IPS-18c (cell line): Measurements from ENCODE around the gene EXD2.
"Not testable (repeated sequence)": the region's sequence is repeated elsewhere in the genome, so short reads cannot be mapped to it uniquely, and the experiment has no call there.

Experiments used
- H3K4me3 ChIP-seq: 2 replicates; pipeline ENCODE4 v1.7.0; 2013; ENCODE audit warnings: low read depth, mild to moderate bottlenecking, low read length, moderate library complexity; ENCODE audit not compliant: insufficient read depth
- H3K9me3 ChIP-seq: one replicate; pipeline ENCODE4 v1.6.1; 2013; ENCODE audit warnings: mild to moderate bottlenecking, low read length, moderate library complexity; ENCODE audit not compliant: control insufficient read depth, insufficient read depth

The EXD2 gene

GRCh38 chr14:69263364-69263763 lies 72.1 kb downstream of the EXD2 start:
- no peaks in the 10 kb centered on the region for H3K9me3 ChIP-seq
- H3K4me3 ChIP-seq, result no peak overlapping the region

DNA sequence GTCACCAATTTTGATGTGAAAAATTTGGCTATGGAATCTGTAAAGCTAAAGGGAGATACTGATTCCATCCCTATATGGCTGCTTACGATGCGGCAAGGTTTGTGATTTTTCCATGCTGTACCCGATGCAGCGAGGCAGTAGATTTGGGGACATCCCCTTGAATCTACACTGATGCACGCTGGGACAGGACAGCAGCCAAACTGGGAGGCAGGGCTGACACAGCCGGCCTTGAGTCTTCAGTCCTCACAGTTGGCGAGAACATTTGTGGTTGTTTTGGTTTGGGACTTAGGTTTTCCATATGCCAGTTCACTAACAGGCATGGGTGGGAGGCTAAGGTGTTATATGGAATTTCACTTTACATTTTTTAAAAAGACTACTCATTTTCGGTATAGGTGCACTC lies 72.5 kb downstream of the EXD2 start:
- Histone ChIP-seq H3K9me3 (no peaks in the 10 kb centered on the region), H3K4me3 (no peak overlapping the region)

DNA sequence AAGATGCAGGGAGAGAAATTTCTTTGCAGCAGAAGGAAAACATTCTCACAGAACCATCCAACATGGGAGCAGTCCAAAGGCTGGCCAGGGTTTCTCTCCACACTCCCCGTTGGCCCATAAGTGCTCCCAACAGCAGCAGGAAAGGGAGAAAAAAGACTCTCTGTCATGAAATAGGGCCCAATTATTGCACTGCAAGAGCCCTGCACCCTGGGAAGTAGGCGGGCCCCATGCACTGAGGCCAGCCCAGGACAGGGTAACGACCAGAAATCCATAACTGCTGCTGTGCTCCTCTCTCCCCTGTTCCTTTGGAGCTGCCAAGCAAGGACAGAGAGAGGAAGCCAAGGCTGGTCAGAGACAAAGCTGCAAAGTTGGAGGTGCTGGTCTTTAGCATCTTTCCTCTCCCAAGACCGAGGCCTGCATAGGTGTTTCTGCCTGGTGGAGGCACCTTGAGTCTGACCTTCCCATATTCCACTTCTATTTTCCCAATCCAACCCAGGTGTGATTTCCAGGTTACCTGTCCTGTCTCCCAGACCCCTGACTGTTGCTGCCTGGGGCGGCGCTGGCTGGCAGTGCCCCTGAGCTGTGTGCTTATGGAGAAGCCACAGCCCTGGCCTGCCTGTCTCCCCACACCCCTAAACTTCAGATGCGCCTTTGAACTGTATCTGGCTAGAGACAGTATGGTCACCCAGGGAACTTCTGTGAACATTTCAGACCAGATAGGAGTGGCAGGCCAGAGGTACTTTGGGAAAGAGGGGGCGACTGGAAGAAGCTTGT lies 75.5 kb downstream of the EXD2 start:
- H3K9me3 ChIP-seq, result no peaks in the 10 kb centered on the region
- H3K4me3 ChIP-seq, result no peak overlapping the region

- no peak overlapping the region for H3K4me3 ChIP-seq
- no peaks in the 10 kb centered on the region for H3K9me3 ChIP-seq
These were observed 76.2 kb downstream of the EXD2 start for GRCh38 chr14:69267492-69267891.

- H3K9me3 ChIP-seq, result no peaks in the 10 kb centered on the region
These were observed 76.9 kb downstream of the EXD2 start for GRCh38 chr14:69268223-69268622.

DNA sequence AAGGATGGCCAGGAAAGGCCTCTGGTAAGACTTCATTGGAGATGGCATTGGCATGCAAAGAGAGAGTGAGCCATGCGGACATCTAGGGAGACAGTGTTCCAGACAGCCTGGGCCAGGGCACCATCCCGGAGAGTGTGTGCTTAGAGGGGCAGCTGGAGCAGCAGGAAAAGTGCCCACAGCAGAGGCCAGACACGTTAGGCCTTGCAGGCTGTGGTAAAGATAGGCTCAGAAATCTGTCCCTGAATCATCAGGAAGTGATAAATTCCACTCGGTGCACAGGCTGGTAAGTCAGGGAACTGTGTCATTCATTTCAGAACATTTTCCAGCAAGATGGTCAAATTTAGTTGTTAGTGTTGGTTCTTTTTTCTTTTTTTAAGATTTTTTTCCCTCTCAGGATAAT lies 77.5 kb downstream of the EXD2 start:
- Histone ChIP-seq H3K4me3 (no peak overlapping the region), H3K9me3 (no peaks in the 10 kb centered on the region)

More at GRCh38 chr14:69268223-69268622, 76.9 kb downstream of the EXD2 start:
- no peak overlapping the region for H3K4me3 ChIP-seq

DNA sequence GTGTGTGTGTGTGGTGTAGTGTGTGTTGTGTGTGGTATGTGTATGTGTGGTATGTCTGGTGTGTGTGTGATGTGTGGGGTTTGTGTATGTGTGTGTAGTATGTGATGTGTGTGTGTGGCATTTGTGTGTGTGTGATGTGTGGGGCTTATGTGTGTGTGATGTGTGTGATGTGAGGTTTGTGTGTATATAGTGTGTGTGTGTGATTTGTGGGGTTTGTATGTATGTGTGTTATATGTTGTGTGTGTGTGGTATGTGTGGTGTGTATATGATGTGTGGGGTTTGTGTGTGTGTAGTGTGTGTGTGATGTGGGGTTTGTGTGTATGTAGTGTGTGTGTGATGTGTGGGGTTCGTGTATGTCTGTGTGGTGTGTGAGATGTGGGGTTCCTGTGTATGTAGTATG lies 78.1 kb downstream of the EXD2 start:
- no peaks in the 10 kb centered on the region for H3K9me3 ChIP-seq
- no peak overlapping the region for H3K4me3 ChIP-seq

GRCh38 chr14:69270097-69270496 lies 78.8 kb downstream of the EXD2 start:
- H3K4me3 ChIP-seq, result no peak overlapping the region

DNA sequence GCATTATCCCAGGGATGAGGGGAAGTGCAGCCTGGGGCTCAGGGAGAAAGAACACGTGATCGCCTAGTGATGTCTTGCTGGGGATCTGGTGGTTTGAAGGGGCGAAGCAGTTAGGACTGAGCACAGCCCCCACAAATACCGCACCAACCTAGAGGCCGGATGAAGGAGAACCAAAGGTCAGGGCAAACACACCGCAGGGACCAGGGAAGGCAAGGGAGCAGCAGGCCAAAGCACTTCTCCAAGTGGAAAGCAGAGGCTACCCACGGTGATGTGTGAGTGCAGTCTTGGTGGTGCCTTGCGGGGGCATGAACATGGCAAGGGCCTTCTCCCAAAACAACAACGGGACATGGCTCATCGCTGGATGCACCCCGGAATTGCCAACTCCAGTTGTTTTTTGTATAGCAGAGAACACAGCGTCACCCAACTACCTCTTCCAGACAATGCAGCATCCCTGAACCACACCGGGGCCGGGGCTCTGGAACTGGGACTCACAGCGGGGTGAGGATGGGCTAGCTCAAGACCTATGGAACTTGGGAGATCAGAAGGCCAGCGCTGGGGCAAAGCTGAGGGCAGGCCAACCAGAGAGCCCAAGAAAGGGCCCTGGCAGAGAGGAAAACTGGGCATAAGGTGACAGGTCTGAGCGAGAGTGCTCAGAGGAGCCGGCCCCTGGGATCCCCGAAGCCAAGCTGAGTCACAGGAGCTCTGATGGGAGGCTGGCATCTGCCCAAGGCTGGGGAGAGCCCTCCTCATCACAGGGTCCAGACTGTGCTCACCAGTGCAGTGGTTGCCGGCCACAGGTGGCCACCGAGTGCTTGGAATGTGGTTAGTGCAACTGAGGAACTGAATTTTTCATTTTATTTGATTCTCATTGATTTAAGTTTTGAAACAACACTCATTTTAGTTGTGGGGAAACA lies 79.8 kb downstream of the EXD2 start:
- no peak overlapping the region for H3K4me3 ChIP-seq
- no peaks in the 10 kb centered on the region for H3K9me3 ChIP-seq

More at GRCh38 chr14:69270097-69270496, 78.8 kb downstream of the EXD2 start:
- H3K9me3 ChIP-seq, result no peaks in the 10 kb centered on the region

GRCh38 chr14:69274321-69274720 lies 83.0 kb downstream of the EXD2 start:
- no peak overlapping the region for H3K4me3 ChIP-seq
- no peaks in the 10 kb centered on the region for H3K9me3 ChIP-seq

DNA sequence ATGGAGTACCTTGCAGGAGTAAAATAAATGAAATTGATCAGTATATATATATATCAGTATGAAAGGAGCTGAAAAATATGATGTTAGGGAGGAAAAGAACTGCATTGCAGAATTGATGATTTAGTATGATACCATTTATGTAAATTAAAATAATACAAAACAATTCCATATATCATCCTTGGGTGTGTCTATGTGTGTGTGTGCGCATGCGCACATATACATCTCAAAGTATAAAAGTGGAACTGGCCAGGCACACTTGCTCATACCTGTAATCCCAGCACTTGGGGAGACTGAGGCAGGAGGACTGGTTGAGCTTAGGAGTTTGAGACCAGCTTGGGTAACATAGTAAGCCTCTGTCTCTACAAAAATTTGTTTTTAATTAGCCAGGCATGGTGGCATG lies 84.0 kb downstream of the EXD2 start:
- H3K4me3 ChIP-seq, result no peak overlapping the region
- no peaks in the 10 kb centered on the region for H3K9me3 ChIP-seq

DNA sequence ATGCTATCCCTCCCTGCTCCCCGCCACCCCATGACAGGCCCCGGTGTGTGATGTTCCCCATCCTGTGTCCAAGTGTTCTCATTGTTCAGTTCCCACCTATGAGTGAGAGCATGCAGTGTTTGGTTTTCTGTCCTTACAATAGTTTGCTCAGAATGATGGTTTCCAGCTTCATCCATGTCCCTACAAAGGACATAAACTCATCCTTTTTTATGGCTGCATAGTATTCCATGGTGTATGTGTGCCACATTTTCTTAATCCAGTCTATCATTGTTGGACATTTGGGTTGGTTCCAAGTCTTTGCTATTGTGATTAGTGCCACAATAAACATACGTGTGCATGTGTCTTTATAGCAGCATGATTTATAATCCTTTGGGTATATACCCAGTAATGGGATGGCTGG lies 86.1 kb downstream of the EXD2 start:
- not testable (repeated sequence) for H3K9me3 ChIP-seq, H3K4me3 ChIP-seq

- no peak overlapping the region for H3K4me3 ChIP-seq
- H3K9me3 ChIP-seq, result peaks cover 2% of the 10 kb centered on the region
These were observed 89.5 kb downstream of the EXD2 start for GRCh38 chr14:69280746-69281291.

DNA sequence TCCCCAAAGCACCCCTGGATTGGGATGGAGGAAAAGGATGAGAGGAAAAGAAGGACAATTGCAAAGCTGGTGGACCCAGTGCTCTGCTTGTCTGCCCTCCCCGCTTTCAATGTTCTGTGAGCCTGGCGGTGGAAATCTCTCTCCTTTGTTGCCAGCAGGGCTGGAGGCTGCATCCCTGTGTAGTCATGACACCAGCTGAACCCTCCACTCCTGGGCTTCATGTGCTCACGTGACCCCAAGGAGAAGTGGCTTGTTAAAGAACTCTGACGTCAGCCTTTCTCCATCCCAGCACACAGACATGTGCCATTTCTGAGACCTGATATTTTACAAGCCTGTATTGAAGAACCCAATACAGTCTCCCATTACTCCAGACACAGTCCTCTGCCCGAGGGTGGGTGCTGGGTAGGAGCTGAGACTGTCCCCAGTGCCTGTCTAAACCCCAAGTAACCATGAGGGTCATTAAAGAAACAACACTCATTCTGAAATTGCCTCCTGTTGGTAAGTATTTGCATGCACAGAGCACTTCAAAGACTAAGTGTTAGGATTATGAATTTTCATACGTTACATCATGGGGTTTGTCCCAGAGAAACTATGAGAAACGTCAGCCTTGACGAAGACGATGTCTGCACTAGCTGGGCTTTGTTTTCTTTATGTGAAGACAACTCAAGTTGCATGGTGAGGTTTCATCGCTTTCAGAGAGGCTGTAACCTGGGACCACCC lies 90.3 kb downstream of the EXD2 start:
- Histone ChIP-seq H3K4me3 (no peak overlapping the region), H3K9me3 (peaks cover 2% of the 10 kb centered on the region)

DNA sequence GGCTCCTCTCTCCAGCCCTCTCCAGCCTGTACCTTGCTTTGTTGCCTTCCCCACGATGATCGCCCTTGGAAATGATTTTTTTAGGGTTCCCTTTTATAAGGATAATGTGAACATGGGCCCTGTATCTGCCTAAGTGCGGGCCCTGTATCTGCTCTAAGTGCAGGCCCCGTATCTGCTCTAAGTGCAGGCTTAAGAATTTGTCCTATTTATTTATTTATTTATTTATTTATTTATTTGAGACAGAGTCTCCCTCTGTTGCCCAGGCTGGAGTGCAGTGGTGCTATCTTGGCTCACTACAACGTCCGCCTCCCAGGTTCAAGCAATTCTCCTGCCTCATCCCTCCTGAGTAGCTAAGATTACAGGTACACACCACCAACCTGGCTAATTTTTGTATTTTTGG lies 91.2 kb downstream of the EXD2 start:
- Histone ChIP-seq H3K4me3 (no peak overlapping the region), H3K9me3 (peaks cover 2% of the 10 kb centered on the region)

DNA sequence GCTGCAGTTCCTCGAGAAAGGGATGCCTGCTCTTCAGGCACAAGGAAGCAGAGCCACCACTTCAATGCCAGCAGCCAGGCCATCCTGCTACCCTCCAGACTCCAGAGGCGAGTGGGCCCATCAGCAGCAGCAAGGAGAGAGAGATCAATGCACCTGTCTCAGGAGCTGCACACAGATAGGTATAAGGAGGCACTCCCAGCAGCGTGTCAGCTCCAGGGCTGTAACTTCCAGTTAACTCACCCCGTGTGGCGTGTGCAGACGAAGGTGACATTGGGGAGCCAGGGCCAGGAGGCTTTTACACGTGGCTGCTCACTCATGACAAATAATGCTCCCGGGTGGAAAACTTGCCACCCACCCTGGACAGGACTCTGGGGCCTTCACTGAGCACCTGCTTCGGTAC lies 92.9 kb downstream of the EXD2 start:
- peaks cover 2% of the 10 kb centered on the region for H3K9me3 ChIP-seq
- no peak overlapping the region for H3K4me3 ChIP-seq

DNA sequence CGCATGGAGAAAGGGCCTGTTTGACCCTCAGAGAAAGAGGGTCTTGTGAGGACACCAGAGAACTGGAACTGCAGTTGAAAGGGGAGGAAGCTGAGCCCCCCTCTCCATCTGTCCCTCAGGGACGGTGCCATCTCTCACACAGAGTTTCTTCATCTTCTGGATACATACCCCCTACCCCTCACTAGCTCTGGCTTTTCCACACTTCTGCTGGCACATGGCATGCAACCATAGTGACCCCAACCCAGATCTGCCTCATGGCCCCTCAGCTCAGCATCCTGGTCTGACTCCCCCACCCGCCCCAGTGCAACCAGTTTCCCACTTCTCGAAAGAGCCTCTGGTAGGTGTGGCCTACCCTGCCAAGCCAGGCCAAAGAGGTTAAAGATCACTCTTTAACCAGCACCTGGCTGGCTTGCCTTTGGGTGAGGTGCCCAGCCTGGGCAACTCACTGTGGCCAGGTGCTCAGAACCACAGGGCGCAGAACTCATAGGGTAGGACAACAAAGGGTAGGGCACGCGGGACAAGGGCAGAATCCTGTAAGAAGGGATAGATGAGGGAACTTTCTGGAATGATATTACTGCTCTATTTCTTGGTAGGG lies 94.5 kb downstream of the EXD2 start:
- peaks cover 2% of the 10 kb centered on the region for H3K9me3 ChIP-seq
- H3K4me3 ChIP-seq, result no peak overlapping the region
